Nephron progenitor cell (in vitro differentiated cells): ENCODE data around the gene HEG1.

ENCODE experiments used
- DNase-seq: peaks from one replicate; pipeline ENCODE4 v3.0.0; 2021
- H3K27ac Mint-ChIP-seq: 2 replicates; pipeline ENCODE4 v1.8.0; 2021; ENCODE audit warnings: mild to moderate bottlenecking, moderate library complexity, mixed read lengths
- H3K27me3 Mint-ChIP-seq: 2 replicates; pipeline ENCODE4 v1.8.0; 2021; ENCODE audit warnings: mild to moderate bottlenecking, low read depth, mixed read lengths; ENCODE audit not compliant: poor library complexity
- H3K36me3 Mint-ChIP-seq: 2 replicates; pipeline ENCODE4 v1.8.0; 2021; ENCODE audit warnings: low read depth, mixed read lengths
- H3K4me1 Mint-ChIP-seq: 2 replicates; pipeline ENCODE4 v1.8.0; 2021; ENCODE audit warnings: mixed read lengths
- H3K4me3 Mint-ChIP-seq: 2 replicates; pipeline ENCODE4 v1.8.0; 2021; ENCODE audit warnings: mild to moderate bottlenecking, moderate library complexity, mixed read lengths
- H3K9me3 Mint-ChIP-seq: 2 replicates; pipeline ENCODE4 v1.8.0; 2021; ENCODE audit warnings: mild to moderate bottlenecking, moderate library complexity, mixed read lengths
- TF ChIP-seq, protein P1 (sequence below): fragments of 200-600 bp; sonication (generic); IDR thresholded peaks from 2 replicates; pipeline ENCODE4 v1.5.0; 2021; ENCODE audit warnings: antibody characterized with exemption

The HEG1 gene

DNA sequence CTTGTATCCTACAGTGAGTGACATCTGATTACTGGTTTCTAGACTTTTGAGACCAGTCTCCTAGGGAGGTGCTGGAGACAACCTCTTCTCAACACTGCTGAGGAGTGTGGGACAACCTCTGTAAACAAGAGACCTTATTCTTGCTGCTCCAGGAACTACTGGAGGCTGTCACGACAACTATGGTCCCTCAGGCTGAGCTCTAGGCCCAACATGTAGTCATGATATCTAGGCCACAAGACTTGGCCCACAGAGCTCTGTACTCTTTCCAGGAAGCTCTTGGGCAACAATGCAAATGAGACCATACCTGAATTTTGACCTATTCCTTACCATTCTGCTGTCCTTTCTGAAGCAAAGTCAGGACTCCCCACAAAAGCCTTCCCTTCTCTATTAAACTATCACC is 24.3 kb upstream of the HEG1 start:
- peaks cover 16% of the 10 kb centered on the region for H3K4me1 Mint-ChIP-seq

DNA sequence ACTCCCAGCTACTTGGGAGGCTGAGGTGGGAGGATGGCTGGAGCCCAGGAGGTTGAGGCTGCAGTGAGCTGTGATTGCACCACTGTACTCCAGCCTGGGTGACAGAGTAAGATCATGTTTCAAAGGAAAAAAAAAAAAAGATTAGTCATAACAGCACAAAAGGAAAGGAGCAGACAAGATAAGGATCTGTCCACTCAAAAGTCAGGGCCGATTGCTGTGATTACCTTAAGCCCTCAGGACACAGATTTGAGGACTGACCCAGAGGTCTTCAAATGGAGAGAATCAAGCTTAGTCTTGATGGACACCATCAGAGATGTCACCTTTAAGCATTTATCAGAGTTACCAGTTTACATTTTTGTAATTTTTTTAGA is 23.9 kb upstream of the HEG1 start:
- DNase-seq: no peak
- Mint-ChIP-seq H3K4me1 (peaks cover 17% of the 10 kb centered on the region), H3K27ac (no peak overlapping the region), H3K4me3 (no peak overlapping the region), H3K36me3 (no peaks in the 10 kb centered on the region), H3K9me3 (no peaks in the 10 kb centered on the region), H3K27me3 (no peaks in the 10 kb centered on the region)
- TF ChIP-seq, protein P1, sequence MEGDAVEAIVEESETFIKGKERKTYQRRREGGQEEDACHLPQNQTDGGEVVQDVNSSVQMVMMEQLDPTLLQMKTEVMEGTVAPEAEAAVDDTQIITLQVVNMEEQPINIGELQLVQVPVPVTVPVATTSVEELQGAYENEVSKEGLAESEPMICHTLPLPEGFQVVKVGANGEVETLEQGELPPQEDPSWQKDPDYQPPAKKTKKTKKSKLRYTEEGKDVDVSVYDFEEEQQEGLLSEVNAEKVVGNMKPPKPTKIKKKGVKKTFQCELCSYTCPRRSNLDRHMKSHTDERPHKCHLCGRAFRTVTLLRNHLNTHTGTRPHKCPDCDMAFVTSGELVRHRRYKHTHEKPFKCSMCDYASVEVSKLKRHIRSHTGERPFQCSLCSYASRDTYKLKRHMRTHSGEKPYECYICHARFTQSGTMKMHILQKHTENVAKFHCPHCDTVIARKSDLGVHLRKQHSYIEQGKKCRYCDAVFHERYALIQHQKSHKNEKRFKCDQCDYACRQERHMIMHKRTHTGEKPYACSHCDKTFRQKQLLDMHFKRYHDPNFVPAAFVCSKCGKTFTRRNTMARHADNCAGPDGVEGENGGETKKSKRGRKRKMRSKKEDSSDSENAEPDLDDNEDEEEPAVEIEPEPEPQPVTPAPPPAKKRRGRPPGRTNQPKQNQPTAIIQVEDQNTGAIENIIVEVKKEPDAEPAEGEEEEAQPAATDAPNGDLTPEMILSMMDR: no peak

More for the DNA sequence above, 24.3 kb upstream of the HEG1 start:
- Mint-ChIP-seq H3K9me3 (no peaks in the 10 kb centered on the region), H3K36me3 (no peaks in the 10 kb centered on the region), H3K4me3 (no peak overlapping the region), H3K27ac (no peak overlapping the region), H3K27me3 (no peaks in the 10 kb centered on the region)
- no peak for DNase-seq
- TF ChIP-seq, protein P1: no peak

DNA sequence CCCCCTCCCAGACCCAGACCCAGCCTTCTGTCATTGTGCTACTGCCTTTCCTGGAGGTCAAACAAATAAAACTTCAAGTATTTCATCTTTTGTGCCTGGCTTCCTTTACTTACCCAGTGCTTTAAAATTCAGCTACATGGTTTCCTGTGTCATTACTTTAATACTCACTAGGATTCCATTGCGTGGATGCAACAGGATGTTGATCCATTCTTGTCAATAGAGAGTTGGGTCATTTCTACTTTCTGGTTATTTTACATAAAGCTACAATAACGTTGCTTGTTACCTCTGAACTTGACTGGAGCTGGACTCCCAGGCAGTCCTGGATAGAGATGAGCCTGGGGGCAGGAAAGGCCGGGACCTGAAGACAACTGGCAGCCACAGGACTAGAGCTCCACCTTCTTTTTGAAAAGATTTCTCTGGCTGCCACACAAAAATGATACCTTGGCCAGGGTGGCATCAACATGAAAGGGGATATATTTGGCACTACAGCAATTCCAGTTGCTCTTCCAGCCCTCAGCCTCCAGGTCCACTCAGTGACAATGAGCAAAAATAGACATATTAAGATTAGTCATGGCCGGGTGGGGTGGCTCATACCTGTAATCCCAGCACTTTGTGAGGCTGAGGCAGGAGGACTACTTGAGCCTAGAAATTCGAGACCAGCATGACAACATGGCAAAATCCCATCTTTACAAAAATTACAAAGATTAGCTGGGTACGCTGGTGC is 23.3 kb upstream of the HEG1 start:
- no peaks in the 10 kb centered on the region for H3K36me3 Mint-ChIP-seq
- no peak overlapping the region for H3K4me3 Mint-ChIP-seq
- no peaks in the 10 kb centered on the region for H3K9me3 Mint-ChIP-seq
- peaks cover 17% of the 10 kb centered on the region for H3K4me1 Mint-ChIP-seq
- no peak overlapping the region for H3K27ac Mint-ChIP-seq
- TF ChIP-seq, protein P1: no peak
- DNase-seq: no peak
- no peaks in the 10 kb centered on the region for H3K27me3 Mint-ChIP-seq

DNA sequence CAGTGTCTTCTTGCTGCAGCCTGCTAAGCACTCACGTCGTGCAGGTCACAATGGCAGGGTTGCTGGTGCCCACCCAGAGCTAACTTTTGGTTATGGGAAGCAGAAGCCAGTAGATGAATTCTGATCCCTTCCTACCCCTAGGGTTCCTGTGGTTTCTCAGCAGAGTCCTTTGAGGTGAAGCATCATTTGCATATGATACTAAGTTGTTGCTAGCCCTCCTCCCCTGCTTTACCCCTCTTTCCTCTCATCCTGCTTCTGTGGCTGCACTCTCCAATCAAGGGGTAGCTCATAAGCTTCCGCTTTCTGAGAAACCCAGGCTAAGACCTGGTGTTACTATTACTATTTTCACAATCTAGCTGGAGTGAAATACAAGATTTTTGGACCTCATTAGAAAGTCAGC is 22.1 kb upstream of the HEG1 start:
- H3K27me3 Mint-ChIP-seq: no peaks in the 10 kb centered on the region
- H3K4me3 Mint-ChIP-seq: no peak overlapping the region
- no peak for DNase-seq
- no peaks in the 10 kb centered on the region for H3K36me3 Mint-ChIP-seq
- H3K9me3 Mint-ChIP-seq: no peaks in the 10 kb centered on the region
- H3K27ac Mint-ChIP-seq: no peak overlapping the region
- H3K4me1 Mint-ChIP-seq: peaks cover 17% of the 10 kb centered on the region
- TF ChIP-seq, protein P1: no peak

DNA sequence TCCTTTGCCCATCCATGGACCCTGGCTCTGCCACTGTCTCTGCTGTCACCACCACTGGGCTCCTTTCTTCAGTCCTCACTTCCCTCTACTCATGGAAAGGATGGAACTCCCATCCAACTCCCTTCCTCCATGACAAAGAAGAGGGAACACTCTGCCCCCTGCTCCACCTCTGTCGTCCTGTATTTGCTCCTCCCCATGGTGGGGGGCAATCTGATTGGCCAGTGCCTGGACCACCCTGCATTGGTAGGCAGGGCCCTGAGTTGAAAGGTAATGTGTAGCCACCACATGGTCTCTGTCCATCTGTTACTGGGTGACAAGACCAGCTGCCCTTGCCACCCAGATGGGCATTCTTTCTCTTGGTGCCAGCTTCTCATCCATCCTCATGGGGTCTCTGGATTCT is 20.7 kb upstream of the HEG1 start:
- no peak overlapping the region for H3K4me3 Mint-ChIP-seq
- no peaks in the 10 kb centered on the region for H3K36me3 Mint-ChIP-seq
- H3K27me3 Mint-ChIP-seq: no peaks in the 10 kb centered on the region
- DNase-seq: no peak
- H3K9me3 Mint-ChIP-seq: no peaks in the 10 kb centered on the region
- no peak overlapping the region for H3K27ac Mint-ChIP-seq
- TF ChIP-seq, protein P1: no peak
- peaks cover 17% of the 10 kb centered on the region for H3K4me1 Mint-ChIP-seq

DNA sequence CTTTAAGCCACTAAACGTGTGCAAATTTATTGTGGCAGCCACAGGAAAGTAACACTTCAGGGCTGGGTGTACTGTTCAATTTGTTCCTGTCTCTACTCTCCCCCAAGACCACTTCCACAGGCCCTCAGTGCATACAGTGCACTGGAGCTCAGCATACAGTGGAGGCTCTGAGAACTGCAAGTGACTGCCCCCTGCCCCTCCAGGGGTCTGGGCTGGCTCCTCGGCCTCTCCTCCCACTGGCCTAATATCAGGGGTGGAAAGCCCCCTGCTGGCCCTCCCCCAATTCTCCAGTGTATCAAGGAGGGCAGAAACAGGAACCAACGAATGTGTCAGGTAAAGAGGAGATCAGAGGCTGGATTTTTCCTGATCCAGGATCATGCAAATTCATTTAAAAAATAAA is 19.9 kb upstream of the HEG1 start:
- Mint-ChIP-seq H3K9me3 (no peaks in the 10 kb centered on the region), H3K4me1 (peaks cover 17% of the 10 kb centered on the region), H3K27me3 (peaks cover 6% of the 10 kb centered on the region), H3K36me3 (no peaks in the 10 kb centered on the region), H3K27ac (no peak overlapping the region), H3K4me3 (no peak overlapping the region)
- TF ChIP-seq, protein P1: peak; percentile 26
- DNase-seq: peak; percentile 38
